K562 (cell line): Measurements from ENCODE around the gene CAPZA3. TPM values are rescaled to one million over a fixed set of nuclear protein-coding genes. Genes with fewer than 3 reads are reported as not detected.

Experiments used
- HOXB6 ChIP-seq: fragments of 250-450 bp; sonication (Bioruptor Pico); IDR thresholded peaks from 2 replicates; pipeline ENCODE4 v1.5.1; 2022; ENCODE audit warnings: mild to moderate bottlenecking, borderline replicate concordance
- MTA3 ChIP-seq: fragments of 450-650 bp; formaldehyde crosslinking; IDR thresholded peaks from 2 replicates; pipeline ENCODE4 v1.6.1; 2017; ENCODE audit warnings: mild to moderate bottlenecking, borderline replicate concordance
- ZNF354B ChIP-seq: fragments of 250-450 bp; sonication (Bioruptor Pico); IDR thresholded peaks from 2 replicates; pipeline ENCODE4 v1.4.0; 2020
- ZNF384 ChIP-seq: IDR thresholded peaks from 2 replicates; pipeline ENCODE4 v1.6.1; 2012; ENCODE audit warnings: low read depth, low read length, improper control_type of control experiment
- polyA plus RNA-seq, 8 experiments: library from polyadenylated mRNA; depleted of rRNA in 4 of 8; stranded (reverse) in 5 of 8; unstranded in 3 of 8; fragments of >200 nt; fragmentation: Nextera tagmentation in 2 of 8; fragmentation: Illumina TruSeq in 1 of 8; extraction: Ambion mirVana in 2 of 8; extraction: Trizol in 1 of 8; gene quantifications; 2 replicates each; pipeline versions ENCODE4 v1.2.1 to v1.2.3, GENCODE V29; 2011 to 2014; ENCODE audit warnings: inconsistent platforms in 1 of 8, missing spikeins in 1 of 8
- total RNA-seq, 7 experiments: library from RNA; depleted of rRNA in 6 of 7; stranded (reverse); fragments of >200 nt in 6 of 7; fragmentation: Illumina TruSeq in 2 of 7; extraction: Trizol in 2 of 7; gene quantifications; 2 replicates each; pipeline versions ENCODE4 v1.2.1 to v1.2.3, GENCODE V29; 2011 to 2021; ENCODE audit warnings: low replicate concordance in 1 of 7
- TF ChIP-seq, protein P1 (sequence below): fragments of 250-450 bp; sonication (Bioruptor Pico); IDR thresholded peaks from 2 replicates; pipeline ENCODE4 v1.4.0; 2020

CAPZA3 gene
- total and polyA plus RNA-seq, 9 of the 15 experiments (the other 6 are each of a cell fraction or from before 2014, with no cell fraction given) = not detected

DNA sequence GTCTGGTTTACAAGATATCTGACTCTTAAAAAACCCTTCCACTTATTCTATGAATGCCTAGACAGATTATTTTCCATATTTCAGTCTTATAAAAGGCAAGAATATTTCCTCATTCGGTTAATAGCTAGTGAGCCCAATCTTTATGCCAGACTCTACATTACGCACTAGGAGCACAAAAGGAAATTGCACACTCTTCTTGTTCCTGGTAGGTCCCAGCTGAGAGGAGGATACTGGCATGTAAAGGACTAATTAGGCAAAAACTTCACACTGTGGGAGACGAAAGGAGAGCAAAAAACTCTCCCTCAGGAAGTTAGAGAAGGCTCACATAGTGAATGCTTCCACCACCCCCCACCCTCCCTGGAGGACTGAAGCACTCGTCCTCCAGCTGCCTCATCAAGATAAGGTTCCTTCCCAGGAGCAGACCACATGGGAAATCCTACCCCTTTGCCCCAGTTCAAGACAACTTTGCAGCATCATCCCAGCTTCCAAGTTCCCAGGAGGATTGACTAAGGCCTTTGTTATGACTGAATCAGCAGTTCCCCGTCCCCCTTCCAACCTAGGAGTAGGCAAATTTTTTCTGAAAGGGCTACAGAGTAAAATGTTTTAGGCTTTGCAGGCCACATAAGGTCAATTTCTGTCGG lies 14.5 kb downstream of the CAPZA3 start (continued):
- TF ChIP-seq, protein P1, sequence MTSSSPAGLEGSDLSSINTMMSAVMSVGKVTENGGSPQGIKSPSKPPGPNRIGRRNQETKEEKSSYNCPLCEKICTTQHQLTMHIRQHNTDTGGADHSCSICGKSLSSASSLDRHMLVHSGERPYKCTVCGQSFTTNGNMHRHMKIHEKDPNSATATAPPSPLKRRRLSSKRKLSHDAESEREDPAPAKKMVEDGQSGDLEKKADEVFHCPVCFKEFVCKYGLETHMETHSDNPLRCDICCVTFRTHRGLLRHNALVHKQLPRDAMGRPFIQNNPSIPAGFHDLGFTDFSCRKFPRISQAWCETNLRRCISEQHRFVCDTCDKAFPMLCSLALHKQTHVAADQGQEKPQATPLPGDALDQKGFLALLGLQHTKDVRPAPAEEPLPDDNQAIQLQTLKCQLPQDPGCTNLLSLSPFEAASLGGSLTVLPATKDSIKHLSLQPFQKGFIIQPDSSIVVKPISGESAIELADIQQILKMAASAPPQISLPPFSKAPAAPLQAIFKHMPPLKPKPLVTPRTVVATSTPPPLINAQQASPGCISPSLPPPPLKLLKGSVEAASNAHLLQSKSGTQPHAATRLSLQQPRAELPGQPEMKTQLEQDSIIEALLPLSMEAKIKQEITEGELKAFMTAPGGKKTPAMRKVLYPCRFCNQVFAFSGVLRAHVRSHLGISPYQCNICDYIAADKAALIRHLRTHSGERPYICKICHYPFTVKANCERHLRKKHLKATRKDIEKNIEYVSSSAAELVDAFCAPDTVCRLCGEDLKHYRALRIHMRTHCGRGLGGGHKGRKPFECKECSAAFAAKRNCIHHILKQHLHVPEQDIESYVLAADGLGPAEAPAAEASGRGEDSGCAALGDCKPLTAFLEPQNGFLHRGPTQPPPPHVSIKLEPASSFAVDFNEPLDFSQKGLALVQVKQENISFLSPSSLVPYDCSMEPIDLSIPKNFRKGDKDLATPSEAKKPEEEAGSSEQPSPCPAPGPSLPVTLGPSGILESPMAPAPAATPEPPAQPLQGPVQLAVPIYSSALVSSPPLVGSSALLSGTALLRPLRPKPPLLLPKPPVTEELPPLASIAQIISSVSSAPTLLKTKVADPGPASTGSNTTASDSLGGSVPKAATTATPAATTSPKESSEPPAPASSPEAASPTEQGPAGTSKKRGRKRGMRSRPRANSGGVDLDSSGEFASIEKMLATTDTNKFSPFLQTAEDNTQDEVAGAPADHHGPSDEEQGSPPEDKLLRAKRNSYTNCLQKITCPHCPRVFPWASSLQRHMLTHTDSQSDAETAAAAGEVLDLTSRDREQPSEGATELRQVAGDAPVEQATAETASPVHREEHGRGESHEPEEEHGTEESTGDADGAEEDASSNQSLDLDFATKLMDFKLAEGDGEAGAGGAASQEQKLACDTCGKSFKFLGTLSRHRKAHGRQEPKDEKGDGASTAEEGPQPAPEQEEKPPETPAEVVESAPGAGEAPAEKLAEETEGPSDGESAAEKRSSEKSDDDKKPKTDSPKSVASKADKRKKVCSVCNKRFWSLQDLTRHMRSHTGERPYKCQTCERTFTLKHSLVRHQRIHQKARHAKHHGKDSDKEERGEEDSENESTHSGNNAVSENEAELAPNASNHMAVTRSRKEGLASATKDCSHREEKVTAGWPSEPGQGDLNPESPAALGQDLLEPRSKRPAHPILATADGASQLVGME (CRISPR knock-in tag) = no peak
- TF ChIP-seq ZNF354B (CRISPR knock-in tag) = no peak
- no peak for TF ChIP-seq HOXB6 (CRISPR knock-in tag)
- TF ChIP-seq MTA3 = no peak
- no peak for TF ChIP-seq ZNF384
